ENCODE data around the gene LUZP1.

Gene LUZP1

DNA sequence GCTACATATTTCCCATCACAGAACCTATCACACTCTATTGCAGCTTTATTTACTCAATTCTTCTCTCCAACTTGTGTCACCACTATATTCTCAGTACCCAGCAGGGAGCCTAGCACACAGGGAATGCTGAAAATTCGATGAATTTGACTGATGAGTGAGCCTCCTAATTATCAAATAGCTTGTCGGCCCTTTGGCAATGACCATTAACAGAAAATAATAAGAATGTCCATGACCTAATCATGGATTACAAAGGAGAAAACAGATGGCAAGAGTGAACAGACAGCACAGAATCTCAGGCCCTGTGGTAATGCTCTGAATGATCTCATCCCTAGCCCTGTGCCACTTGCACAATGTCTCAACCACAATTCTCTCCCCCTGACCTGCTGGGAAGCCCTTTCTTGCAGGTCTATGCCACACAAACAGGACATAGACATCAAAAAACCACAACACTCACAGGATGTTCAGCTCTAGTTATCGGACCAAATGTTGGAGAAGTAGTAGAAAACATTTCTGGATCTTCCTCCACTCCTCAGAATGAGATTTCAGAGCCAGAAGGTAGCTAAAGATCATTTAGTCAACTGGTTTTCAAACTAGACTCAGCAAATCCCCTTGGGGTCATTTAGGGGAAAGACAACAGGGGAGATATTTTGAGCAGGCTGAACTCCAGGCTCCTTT lies 68.4 kb downstream of the LUZP1 start (continued):
- TF ChIP-seq SETDB1 (IDR thresholded peaks at IDR 0.05; ENCODE audit: insufficient read length, low read length), result no peak
- TF ChIP-seq ZNF488 (tag by site-specific recombination; IDR thresholded peaks at IDR 0.05), result no peak
- TF ChIP-seq, protein P1, sequence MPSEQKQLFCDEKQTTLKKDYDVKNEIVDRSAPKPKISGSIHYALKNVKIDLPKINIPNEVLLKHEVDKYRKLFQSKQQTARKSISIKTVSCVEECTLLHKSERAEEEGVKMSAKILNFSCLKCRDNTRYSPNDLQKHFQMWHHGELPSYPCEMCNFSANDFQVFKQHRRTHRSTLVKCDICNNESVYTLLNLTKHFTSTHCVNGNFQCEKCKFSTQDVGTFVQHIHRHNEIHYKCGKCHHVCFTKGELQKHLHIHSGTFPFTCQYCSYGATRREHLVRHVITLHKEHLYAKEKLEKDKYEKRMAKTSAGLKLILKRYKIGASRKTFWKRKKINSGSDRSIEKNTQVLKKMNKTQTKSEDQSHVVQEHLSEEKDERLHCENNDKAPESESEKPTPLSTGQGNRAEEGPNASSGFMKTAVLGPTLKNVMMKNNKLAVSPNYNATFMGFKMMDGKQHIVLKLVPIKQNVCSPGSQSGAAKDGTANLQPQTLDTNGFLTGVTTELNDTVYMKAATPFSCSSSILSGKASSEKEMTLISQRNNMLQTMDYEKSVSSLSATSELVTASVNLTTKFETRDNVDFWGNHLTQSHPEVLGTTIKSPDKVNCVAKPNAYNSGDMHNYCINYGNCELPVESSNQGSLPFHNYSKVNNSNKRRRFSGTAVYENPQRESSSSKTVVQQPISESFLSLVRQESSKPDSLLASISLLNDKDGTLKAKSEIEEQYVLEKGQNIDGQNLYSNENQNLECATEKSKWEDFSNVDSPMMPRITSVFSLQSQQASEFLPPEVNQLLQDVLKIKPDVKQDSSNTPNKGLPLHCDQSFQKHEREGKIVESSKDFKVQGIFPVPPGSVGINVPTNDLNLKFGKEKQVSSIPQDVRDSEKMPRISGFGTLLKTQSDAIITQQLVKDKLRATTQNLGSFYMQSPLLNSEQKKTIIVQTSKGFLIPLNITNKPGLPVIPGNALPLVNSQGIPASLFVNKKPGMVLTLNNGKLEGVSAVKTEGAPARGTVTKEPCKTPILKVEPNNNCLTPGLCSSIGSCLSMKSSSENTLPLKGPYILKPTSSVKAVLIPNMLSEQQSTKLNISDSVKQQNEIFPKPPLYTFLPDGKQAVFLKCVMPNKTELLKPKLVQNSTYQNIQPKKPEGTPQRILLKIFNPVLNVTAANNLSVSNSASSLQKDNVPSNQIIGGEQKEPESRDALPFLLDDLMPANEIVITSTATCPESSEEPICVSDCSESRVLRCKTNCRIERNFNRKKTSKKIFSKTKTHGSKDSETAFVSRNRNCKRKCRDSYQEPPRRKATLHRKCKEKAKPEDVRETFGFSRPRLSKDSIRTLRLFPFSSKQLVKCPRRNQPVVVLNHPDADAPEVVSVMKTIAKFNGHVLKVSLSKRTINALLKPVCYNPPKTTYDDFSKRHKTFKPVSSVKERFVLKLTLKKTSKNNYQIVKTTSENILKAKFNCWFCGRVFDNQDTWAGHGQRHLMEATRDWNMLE (tag by site-specific recombination; conservative IDR thresholded peaks at IDR 0.05; ENCODE audit: low read depth), result no peak
- TF ChIP-seq ZNF169 (tag by site-specific recombination; IDR thresholded peaks at IDR 0.05), result no peak
- no peak; the same call in 1 of the 2 replicates for TF ChIP-seq ZNF639 (tag by site-specific recombination; IDR thresholded peaks at IDR 0.05)
- TF ChIP-seq KLF7 (tag by site-specific recombination; IDR thresholded peaks at IDR 0.05; ENCODE audit: borderline replicate concordance), result no peak
- no peak for TF ChIP-seq ZBTB26 (tag by site-specific recombination; optimal IDR thresholded peaks at IDR 0.05)
- TF ChIP-seq, protein P2, sequence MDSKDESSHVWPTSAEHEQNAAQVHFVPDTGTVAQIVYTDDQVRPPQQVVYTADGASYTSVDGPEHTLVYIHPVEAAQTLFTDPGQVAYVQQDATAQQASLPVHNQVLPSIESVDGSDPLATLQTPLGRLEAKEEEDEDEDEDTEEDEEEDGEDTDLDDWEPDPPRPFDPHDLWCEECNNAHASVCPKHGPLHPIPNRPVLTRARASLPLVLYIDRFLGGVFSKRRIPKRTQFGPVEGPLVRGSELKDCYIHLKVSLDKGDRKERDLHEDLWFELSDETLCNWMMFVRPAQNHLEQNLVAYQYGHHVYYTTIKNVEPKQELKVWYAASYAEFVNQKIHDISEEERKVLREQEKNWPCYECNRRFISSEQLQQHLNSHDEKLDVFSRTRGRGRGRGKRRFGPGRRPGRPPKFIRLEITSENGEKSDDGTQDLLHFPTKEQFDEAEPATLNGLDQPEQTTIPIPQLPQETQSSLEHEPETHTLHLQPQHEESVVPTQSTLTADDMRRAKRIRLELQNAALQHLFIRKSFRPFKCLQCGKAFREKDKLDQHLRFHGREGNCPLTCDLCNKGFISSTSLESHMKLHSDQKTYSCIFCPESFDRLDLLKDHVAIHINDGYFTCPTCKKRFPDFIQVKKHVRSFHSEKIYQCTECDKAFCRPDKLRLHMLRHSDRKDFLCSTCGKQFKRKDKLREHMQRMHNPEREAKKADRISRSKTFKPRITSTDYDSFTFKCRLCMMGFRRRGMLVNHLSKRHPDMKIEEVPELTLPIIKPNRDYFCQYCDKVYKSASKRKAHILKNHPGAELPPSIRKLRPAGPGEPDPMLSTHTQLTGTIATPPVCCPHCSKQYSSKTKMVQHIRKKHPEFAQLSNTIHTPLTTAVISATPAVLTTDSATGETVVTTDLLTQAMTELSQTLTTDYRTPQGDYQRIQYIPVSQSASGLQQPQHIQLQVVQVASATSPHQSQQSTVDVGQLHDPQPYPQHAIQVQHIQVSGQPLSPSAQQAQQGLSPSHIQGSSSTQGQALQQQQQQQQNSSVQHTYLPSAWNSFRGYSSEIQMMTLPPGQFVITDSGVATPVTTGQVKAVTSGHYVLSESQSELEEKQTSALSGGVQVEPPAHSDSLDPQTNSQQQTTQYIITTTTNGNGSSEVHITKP (tag by site-specific recombination; IDR thresholded peaks at IDR 0.05), result peak; percentile 66
- TF ChIP-seq ZFHX2 (tag by site-specific recombination; conservative IDR thresholded peaks at IDR 0.05), result no peak
- no peak for TF ChIP-seq GFI1B (tag by site-specific recombination; IDR thresholded peaks at IDR 0.05)
- TF ChIP-seq HOXA7 (CRISPR knock-in tag; IDR thresholded peaks at IDR 0.05; ENCODE audit: borderline replicate concordance), result no peak
- no peak for TF ChIP-seq ZNF777 (tag by site-specific recombination; IDR thresholded peaks at IDR 0.05; ENCODE audit: borderline replicate concordance)
- TF ChIP-seq ZNF561 (tag by site-specific recombination; IDR thresholded peaks at IDR 0.05; ENCODE audit: borderline replicate concordance), result peak; percentile 24; the same call in 1 of the 2 replicates
- TF ChIP-seq MEIS1 (CRISPR knock-in tag; IDR thresholded peaks at IDR 0.05; ENCODE audit: borderline replicate concordance), result no peak
- no peak for TF ChIP-seq ZSCAN30 (tag by site-specific recombination; IDR thresholded peaks at IDR 0.05)
